GM12872 (cell line): ENCODE data around the gene ABCF1.

Source experiments
- CTCF ChIP-seq: IDR thresholded peaks from 3 replicates; pipeline ENCODE4 v1.5.1; 2011; ENCODE audit warnings: low read depth, mild to moderate bottlenecking, low read length, moderate library complexity; ENCODE audit not compliant: insufficient read depth

ABCF1 gene

GRCh38 chr6:30615958-30616810 lies 44.9 kb downstream of the ABCF1 start:
- TF ChIP-seq CTCF, result no peak

GRCh38 chr6:30616811-30617564 lies 45.7 kb downstream of the ABCF1 start, which contains the start of gene PPP1R10:
Gene PPP1R10, minus strand, starts transcription at chr6:30617243. Its CDS starts 7,299 bp downstream, at chr6:30609944.
- TF ChIP-seq CTCF, result no peak

GRCh38 chr6:30617565-30618269 lies 46.5 kb downstream of the ABCF1 start, which contains the start of gene MRPS18B:
Gene MRPS18B, plus strand, starts transcription at chr6:30617840. Its CDS starts 26 bp downstream, at chr6:30617866.
- no peak for TF ChIP-seq CTCF

GRCh38 chr6:30618270-30618797 lies 47.1 kb downstream of the ABCF1 start:
- no peak for TF ChIP-seq CTCF

- no peak for TF ChIP-seq CTCF
Observed at GRCh38 chr6:30619561-30619960, 48.3 kb downstream of the ABCF1 start.

- TF ChIP-seq CTCF, result no peak
Observed at GRCh38 chr6:30625511-30625910, 54.3 kb downstream of the ABCF1 start.
